Measurements from ENCODE around the gene PTPRG. TPM values are rescaled to one million over a fixed set of nuclear protein-coding genes. Genes with fewer than 3 reads are reported as not detected.

PTPRG gene
- total RNA-seq, 6 experiments from 2014 or later = 29.4 to 34.7 (median 32.7) TPM

DNA sequence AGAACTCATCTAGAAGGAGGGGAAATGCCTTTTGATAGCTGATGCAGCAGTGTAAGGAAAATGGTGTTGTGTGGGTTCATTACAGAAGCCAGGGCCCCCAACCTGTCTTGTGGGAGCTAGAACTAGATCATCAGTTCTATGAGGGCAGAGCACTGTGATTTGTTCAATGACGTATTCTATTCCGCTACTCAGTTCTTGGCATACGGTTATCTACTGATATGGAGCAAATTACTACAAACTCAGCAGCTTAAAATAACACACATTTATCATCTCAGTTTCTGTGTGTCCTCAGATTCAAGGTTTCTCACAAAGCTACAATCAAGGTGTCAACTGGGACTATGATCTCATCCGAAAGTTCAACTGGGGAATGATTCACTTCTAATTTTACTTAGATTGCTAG, 561.4 kb downstream of the PTPRG start:
- Mint-ChIP-seq H3K36me3 (ENCODE audit: low read depth) (peaks cover 7% of the 10 kb centered on the region; the same call in 1 of the 2 replicates), H3K4me1 (ENCODE audit: low read depth) (no peaks in the 10 kb centered on the region; the same call in 1 of the 2 replicates), H3K27me3 (ENCODE audit: insufficient read depth) (no peaks in the 10 kb centered on the region; the same call in 1 of the 2 replicates), H3K4me3 (no peak overlapping the region), H3K27ac (no peak overlapping the region), H3K9me3 (no peaks in the 10 kb centered on the region)
- TF ChIP-seq, protein P1, sequence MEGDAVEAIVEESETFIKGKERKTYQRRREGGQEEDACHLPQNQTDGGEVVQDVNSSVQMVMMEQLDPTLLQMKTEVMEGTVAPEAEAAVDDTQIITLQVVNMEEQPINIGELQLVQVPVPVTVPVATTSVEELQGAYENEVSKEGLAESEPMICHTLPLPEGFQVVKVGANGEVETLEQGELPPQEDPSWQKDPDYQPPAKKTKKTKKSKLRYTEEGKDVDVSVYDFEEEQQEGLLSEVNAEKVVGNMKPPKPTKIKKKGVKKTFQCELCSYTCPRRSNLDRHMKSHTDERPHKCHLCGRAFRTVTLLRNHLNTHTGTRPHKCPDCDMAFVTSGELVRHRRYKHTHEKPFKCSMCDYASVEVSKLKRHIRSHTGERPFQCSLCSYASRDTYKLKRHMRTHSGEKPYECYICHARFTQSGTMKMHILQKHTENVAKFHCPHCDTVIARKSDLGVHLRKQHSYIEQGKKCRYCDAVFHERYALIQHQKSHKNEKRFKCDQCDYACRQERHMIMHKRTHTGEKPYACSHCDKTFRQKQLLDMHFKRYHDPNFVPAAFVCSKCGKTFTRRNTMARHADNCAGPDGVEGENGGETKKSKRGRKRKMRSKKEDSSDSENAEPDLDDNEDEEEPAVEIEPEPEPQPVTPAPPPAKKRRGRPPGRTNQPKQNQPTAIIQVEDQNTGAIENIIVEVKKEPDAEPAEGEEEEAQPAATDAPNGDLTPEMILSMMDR (IDR thresholded peaks at IDR 0.05) = no peak
- no peak for DNase-seq

DNA sequence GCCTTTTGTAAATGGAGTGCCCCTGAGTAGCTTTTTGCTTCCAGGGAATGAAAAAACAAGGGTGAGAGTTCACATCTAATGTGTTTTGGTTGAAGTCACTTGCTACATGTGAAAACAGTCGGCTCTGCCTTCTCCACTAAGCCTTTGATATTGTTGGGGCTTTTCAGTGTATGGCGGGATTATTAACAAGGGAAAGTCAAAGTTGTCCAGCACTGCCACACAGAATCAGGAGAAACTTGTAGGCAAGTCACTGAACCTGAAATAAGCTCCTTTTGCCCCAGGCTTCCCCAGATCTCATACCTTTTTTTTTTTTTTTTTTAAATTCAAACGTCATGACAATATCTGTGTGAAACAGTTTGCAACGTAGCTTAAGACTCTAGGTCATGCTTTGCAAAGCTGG, 564.0 kb downstream of the PTPRG start:
- DNase-seq = no peak
- Mint-ChIP-seq H3K27ac (no peak overlapping the region), H3K36me3 (ENCODE audit: low read depth) (peaks cover 7% of the 10 kb centered on the region; the same call in 1 of the 2 replicates), H3K4me3 (no peak overlapping the region), H3K9me3 (no peaks in the 10 kb centered on the region), H3K27me3 (ENCODE audit: insufficient read depth) (no peaks in the 10 kb centered on the region; the same call in 1 of the 2 replicates), H3K4me1 (ENCODE audit: low read depth) (no peaks in the 10 kb centered on the region; the same call in 1 of the 2 replicates)
- TF ChIP-seq, protein P1 (IDR thresholded peaks at IDR 0.05) = no peak

DNA sequence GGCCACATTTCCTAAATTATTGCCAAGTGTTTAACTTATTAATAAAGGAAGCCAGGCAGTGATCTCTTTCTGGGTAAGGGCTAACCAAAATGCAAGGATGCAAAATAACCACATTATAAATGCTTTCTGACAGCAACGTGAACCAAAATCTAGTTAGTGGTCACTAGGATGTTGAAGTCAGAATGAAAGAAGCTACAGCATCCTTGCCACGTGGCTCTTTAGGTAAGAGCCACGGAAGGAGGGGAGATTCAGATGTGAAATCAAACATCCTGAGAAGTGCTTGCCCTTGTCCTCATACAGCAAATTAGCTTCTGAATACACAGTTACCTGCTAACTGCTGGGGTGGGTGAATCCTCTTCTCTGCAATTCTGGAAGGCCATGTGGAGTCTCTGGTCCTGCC, 565.7 kb downstream of the PTPRG start:
- H3K4me1 Mint-ChIP-seq (ENCODE audit: low read depth) = no peaks in the 10 kb centered on the region; the same call in 1 of the 2 replicates
- H3K4me3 Mint-ChIP-seq = no peak overlapping the region
- DNase-seq = no peak
- H3K9me3 Mint-ChIP-seq = no peaks in the 10 kb centered on the region
- H3K27ac Mint-ChIP-seq = no peak overlapping the region
- peaks cover 7% of the 10 kb centered on the region; the same call in 1 of the 2 replicates for H3K36me3 Mint-ChIP-seq (ENCODE audit: low read depth)
- no peaks in the 10 kb centered on the region; the same call in 1 of the 2 replicates for H3K27me3 Mint-ChIP-seq (ENCODE audit: insufficient read depth)
- TF ChIP-seq, protein P1 (IDR thresholded peaks at IDR 0.05) = no peak

DNA sequence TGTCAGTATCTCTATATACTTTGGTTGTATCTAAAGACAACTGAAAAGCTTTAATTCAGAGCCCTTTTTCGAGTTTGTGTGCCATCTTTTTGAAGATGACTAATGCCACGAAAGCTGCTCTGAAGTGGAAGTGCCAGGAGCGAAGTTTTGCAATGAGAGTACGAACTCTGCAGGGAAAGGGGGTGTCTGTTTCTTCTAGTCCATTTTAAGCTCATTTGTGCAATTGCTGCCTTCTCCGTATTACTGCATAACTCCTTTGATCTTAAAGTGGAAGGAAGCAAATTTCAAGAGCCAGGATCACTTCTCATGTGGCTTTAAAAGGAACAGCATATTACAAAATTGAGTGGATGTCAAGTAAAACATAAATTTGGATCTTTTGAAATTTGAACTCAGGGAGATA, 566.7 kb downstream of the PTPRG start:
- no peak overlapping the region for H3K4me3 Mint-ChIP-seq
- H3K27ac Mint-ChIP-seq = no peak overlapping the region
- no peaks in the 10 kb centered on the region; the same call in 1 of the 2 replicates for H3K27me3 Mint-ChIP-seq (ENCODE audit: insufficient read depth)
- H3K36me3 Mint-ChIP-seq (ENCODE audit: low read depth) = peaks cover 3% of the 10 kb centered on the region; the same call in 1 of the 2 replicates
- H3K9me3 Mint-ChIP-seq = no peaks in the 10 kb centered on the region
- H3K4me1 Mint-ChIP-seq (ENCODE audit: low read depth) = no peaks in the 10 kb centered on the region; the same call in 1 of the 2 replicates
- no peak for DNase-seq
- TF ChIP-seq, protein P1 (IDR thresholded peaks at IDR 0.05) = no peak

DNA sequence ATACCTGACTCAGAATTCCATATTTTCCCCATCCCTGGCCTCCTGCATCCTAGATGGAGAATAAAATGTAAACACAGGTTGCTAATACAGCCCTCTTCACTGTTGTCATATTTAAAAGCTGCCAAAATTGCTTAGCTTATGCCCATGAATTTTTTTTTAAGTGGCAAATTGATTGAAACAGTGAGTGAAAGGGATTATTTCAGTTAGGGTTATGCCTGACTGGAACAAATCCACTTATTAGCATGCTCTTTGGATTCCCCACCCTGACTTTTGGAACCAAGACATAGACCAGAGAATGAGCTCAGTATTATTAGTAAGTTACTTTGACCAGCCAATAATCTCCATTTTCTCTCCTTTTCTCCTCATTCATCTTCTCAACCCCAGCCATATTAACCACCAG, 567.3 kb downstream of the PTPRG start:
- no peak for DNase-seq
- TF ChIP-seq, protein P1 (IDR thresholded peaks at IDR 0.05) = no peak
- Mint-ChIP-seq H3K4me1 (ENCODE audit: low read depth) (peaks cover under 1% of the 10 kb centered on the region; the same call in 1 of the 2 replicates), H3K36me3 (ENCODE audit: low read depth) (no peaks in the 10 kb centered on the region), H3K27me3 (ENCODE audit: insufficient read depth) (no peaks in the 10 kb centered on the region; the same call in 1 of the 2 replicates), H3K9me3 (no peaks in the 10 kb centered on the region), H3K4me3 (no peak overlapping the region), H3K27ac (no peak overlapping the region)
